A673 (cell line): ENCODE measurements around the gene ASB13.

Experiments
- CTCF ChIP-seq: fragments of 300-800, 200-600 bp; sonication (generic); conservative IDR thresholded peaks from 2 replicates; pipeline ENCODE4 v1.5.1; 2017; ENCODE audit warnings: low read depth, mild to moderate bottlenecking, antibody characterized with exemption, low read length, moderate library complexity, mixed read lengths
- EZH2 ChIP-seq: fragments of 200-600 bp; sonication (generic); IDR thresholded peaks from 2 replicates; pipeline ENCODE4 v1.6.1; 2017; ENCODE audit warnings: borderline replicate concordance, low read depth, mild to moderate bottlenecking, mixed read lengths, antibody characterized with exemption, low read length; ENCODE audit not compliant: poor library complexity, severe bottlenecking

- TF ChIP-seq CTCF (no peak), EZH2 (no peak)
Observed at GRCh38 chr10:5618042-5618441, 48.4 kb downstream of the ASB13 start.
